SK-N-SH (cell line): ENCODE measurements around the gene NF2. TPM values are rescaled to one million over a fixed set of nuclear protein-coding genes. Genes with fewer than 3 reads are reported as not detected.

Experiments
- CTCF ChIA-PET: fragments of 300-600, 350-600 bp; formaldehyde crosslinking; extraction: SDS; loops from one replicate; lab custom pipeline; 2021; lab: Yijun Ruan, JAX
- POLR2A ChIA-PET: fragments of 350-600 bp; sonication (Branson Sonifier 250); formaldehyde crosslinking; extraction: SDS; loops from one replicate; lab custom pipeline; 2020; ENCODE audit warnings: antibody characterized with exemption, inconsistent platforms; lab: Yijun Ruan, JAX
- DNase-seq: peaks from one replicate; pipeline ENCODE4 v3.0.0; 2012
- H2AFZ ChIP-seq: fragments of 200-600 bp; sonication (generic); 2 replicates; pipeline ENCODE4 v1.8.1; 2016; ENCODE audit warnings: antibody characterized with exemption, mild to moderate bottlenecking, low read depth
- H3F3A ChIP-seq: fragments of 200-600 bp; sonication (generic); replicated peaks from 2 replicates; pipeline ENCODE3; 2016; ENCODE audit warnings: antibody characterized with exemption, mild to moderate bottlenecking; ENCODE audit not compliant: insufficient read depth
- H3K27ac ChIP-seq, 2 experiments: fragments of 200-500 bp in 1 of 2; fragments of 200-600 bp in 1 of 2; sonication (Bioruptor generic) in 1 of 2; sonication (generic), shearing (Covaris generic) in 1 of 2; 2 replicates each; pipeline versions ENCODE4 v1.5.1 to v1.6.1; 2014 to 2016; ENCODE audit warnings: low read depth in 2 of 2, inconsistent platforms in 1 of 2, low read length in 1 of 2, mild to moderate bottlenecking in 1 of 2, mixed read lengths in 1 of 2
- H3K27me3 ChIP-seq: fragments of 200-600 bp; sonication (generic), shearing (Covaris generic); 2 replicates; pipeline ENCODE4 v1.6.1; 2016; ENCODE audit warnings: mixed run types; ENCODE audit not compliant: insufficient read depth
- H3K36me3 ChIP-seq, 2 experiments: fragments of 200-500 bp in 1 of 2; fragments of 200-600 bp in 1 of 2; sonication (Bioruptor generic) in 1 of 2; sonication (generic) in 1 of 2; replicated peaks in 1 of 2; 2 replicates each; pipeline versions ENCODE3 to v1.5.1; 2014 to 2016; ENCODE audit warnings: low read length in 1 of 2, mild to moderate bottlenecking in 1 of 2; ENCODE audit not compliant: insufficient read depth in 2 of 2, control insufficient read depth in 1 of 2
- H3K4me1 ChIP-seq, 2 experiments: fragments of 200-500 bp in 1 of 2; fragments of 200-600 bp in 1 of 2; sonication (Bioruptor generic) in 1 of 2; sonication (generic), shearing (Covaris generic) in 1 of 2; 2 replicates each; pipeline versions ENCODE4 v1.5.1 to v1.6.1; 2014 to 2016; ENCODE audit warnings: low read depth in 1 of 2, low read length in 1 of 2, mixed run types in 1 of 2; ENCODE audit not compliant: insufficient read depth in 2 of 2, control insufficient read depth in 1 of 2
- H3K4me2 ChIP-seq: fragments of 200-600 bp; sonication (generic), shearing (Covaris generic); 2 replicates; pipeline ENCODE4 v1.6.1; 2017; ENCODE audit warnings: mixed run types
- H3K4me3 ChIP-seq, 2 experiments: fragments of 200-500 bp in 1 of 2; fragments of 200-600 bp in 1 of 2; sonication (Bioruptor generic) in 1 of 2; sonication (generic), shearing (Covaris generic) in 1 of 2; 2 replicates each; pipeline versions ENCODE4 v1.5.1 to v1.8.1; 2014 to 2016; ENCODE audit warnings: low read depth in 2 of 2, inconsistent platforms in 1 of 2, low read length in 1 of 2, mild to moderate bottlenecking in 1 of 2, mixed read lengths in 1 of 2, moderate library complexity in 1 of 2
- H3K79me2 ChIP-seq: fragments of 200-600 bp; sonication (generic); 2 replicates; pipeline ENCODE4 v1.8.1; 2017; ENCODE audit warnings: mild to moderate bottlenecking; ENCODE audit not compliant: insufficient read depth
- H3K9ac ChIP-seq: fragments of 200-600 bp; sonication (generic); 2 replicates; pipeline ENCODE4 v1.6.1; 2017; ENCODE audit warnings: mixed run types
- H3K9me2 ChIP-seq: fragments of 200-600 bp; sonication (generic); 2 replicates; pipeline ENCODE4 v1.6.1; 2017; ENCODE audit warnings: mixed run types
- H3K9me3 ChIP-seq: fragments of 200-600 bp; sonication (generic); 2 replicates; pipeline ENCODE4 v1.6.1; 2017; ENCODE audit warnings: mixed run types, mild to moderate bottlenecking, moderate library complexity
- H4K20me1 ChIP-seq: fragments of 200-600 bp; sonication (generic); 2 replicates; pipeline ENCODE4 v1.6.1; 2017; ENCODE audit warnings: mild to moderate bottlenecking, mixed run types; ENCODE audit not compliant: insufficient read depth
- FOSL2 ChIP-seq: IDR thresholded peaks from 2 replicates; pipeline ENCODE4 v1.4.0; 2012; ENCODE audit warnings: low read depth, mild to moderate bottlenecking, moderate library complexity, borderline replicate concordance
- FOXJ3 ChIP-seq: sonication (generic); formaldehyde crosslinking; IDR thresholded peaks from 2 replicates; pipeline ENCODE4 v1.5.1; 2020; ENCODE audit warnings: mild to moderate bottlenecking, missing genetic modification reagents
- GABPA ChIP-seq: IDR thresholded peaks from 2 replicates; pipeline ENCODE4 v1.4.0; 2012; ENCODE audit warnings: low read depth, mild to moderate bottlenecking
- JUND ChIP-seq: IDR thresholded peaks from 2 replicates; pipeline ENCODE4 v1.4.0; 2012
- MEF2A ChIP-seq: IDR thresholded peaks from 2 replicates; pipeline ENCODE4 v1.4.0; 2012; ENCODE audit warnings: low read depth, borderline replicate concordance
- MXI1 ChIP-seq: IDR thresholded peaks from 2 replicates; pipeline ENCODE4 v1.6.1; 2012; ENCODE audit warnings: mild to moderate bottlenecking, low read depth, low read length, improper control_type of control experiment
- RAD21 ChIP-seq: IDR thresholded peaks from 2 replicates; pipeline ENCODE4 v1.6.1; 2012; ENCODE audit warnings: mild to moderate bottlenecking, low read length
- RCOR1 ChIP-seq: fragments of 150-350 bp; IDR thresholded peaks from 2 replicates; pipeline ENCODE4 v1.6.1; 2017; ENCODE audit warnings: antibody characterized with exemption, low read length
- RXRA ChIP-seq: IDR thresholded peaks from 2 replicates; pipeline ENCODE4 v1.4.0; 2012; ENCODE audit warnings: low read depth, mild to moderate bottlenecking, borderline replicate concordance
- SIN3A ChIP-seq: IDR thresholded peaks from 2 replicates; pipeline ENCODE4 v1.6.1; 2012; ENCODE audit warnings: low read depth, mild to moderate bottlenecking, low read length, moderate library complexity, borderline replicate concordance
- WGBS: methylation state at CpG from one replicate; pipeline ENCODE4 v1.1.6; 2017; ENCODE audit warnings: low lambda C conversion rate; 5-methylcytosine and 5-hydroxymethylcytosine counted together
- polyA plus RNA-seq, 3 experiments: library from polyadenylated mRNA; depleted of rRNA; stranded (reverse); fragments of >200 nt; gene quantifications; 2 replicates each; pipeline ENCODE4 v1.2.3, GENCODE V29; 2012
- TF ChIP-seq, protein P1 (sequence below): IDR thresholded peaks from 2 replicates; pipeline ENCODE4 v1.4.0; 2012; ENCODE audit warnings: low read depth, borderline replicate concordance
- TF ChIP-seq, protein P2 (sequence below): IDR thresholded peaks from 2 replicates; pipeline ENCODE4; 2012
- TF ChIP-seq, protein P3 (sequence below): fragments of 150-350 bp; IDR thresholded peaks from 2 replicates; pipeline ENCODE4 v1.6.1; 2017; ENCODE audit warnings: antibody characterized with exemption, low read length, low read depth, borderline replicate concordance
- TF ChIP-seq, protein P4 (sequence below): IDR thresholded peaks from 2 replicates; pipeline ENCODE4 v1.4.0; 2012; ENCODE audit warnings: low read depth
- TF ChIP-seq, protein P5 (sequence below): IDR thresholded peaks from 2 replicates; pipeline ENCODE4 v1.6.1; 2012; ENCODE audit warnings: mild to moderate bottlenecking, low read depth, low read length, moderate library complexity
- TF ChIP-seq, protein P6 (sequence below): fragments of 150-350 bp; IDR thresholded peaks from 2 replicates; pipeline ENCODE4 v1.6.1; 2016; ENCODE audit warnings: mild to moderate bottlenecking, low read depth, low read length
- TF ChIP-seq, protein P7 (sequence below): IDR thresholded peaks from 2 replicates; pipeline ENCODE4 v1.4.0; 2012; ENCODE audit warnings: low read depth, borderline replicate concordance

NF2 gene
- polyA plus RNA-seq, 1 of the 3 experiments (the other 2 are of a cell fraction), result 44.1 TPM

DNA sequence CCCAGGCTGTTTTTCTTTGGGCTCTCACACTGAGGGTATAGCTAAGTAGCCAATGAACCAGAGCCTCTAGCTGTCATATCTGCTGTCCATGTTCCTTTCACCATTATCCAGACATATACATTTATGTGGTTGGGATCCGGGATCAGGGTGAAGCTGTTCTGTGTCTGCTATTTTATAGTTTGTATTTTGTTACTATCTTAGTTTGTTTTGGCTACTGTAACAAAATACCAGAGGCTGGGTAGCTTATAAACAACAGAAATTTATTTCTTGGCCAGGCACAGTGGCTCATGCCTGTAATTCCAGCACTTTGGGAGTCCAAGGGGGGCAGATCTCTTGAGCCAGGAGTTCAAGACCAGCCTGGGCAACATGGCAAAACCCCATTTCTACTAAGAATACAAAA lies 75.9 kb downstream of the NF2 start:
- ChIA-PET POLR2A (no interaction called here), CTCF (interaction anchor here (1.5 to 2.8 kb wide), 4 partner anchors 10 to 326 kb away, joined by 5 to 25 read pairs (median 7); no protein-coding TSS in a partner anchor)
- no peak overlapping the region for H3K4me3 ChIP-seq
- H3K9ac ChIP-seq, result no peak overlapping the region
- no peak overlapping the region for H3K4me2 ChIP-seq
- H3F3A ChIP-seq, result no peaks in the 10 kb centered on the region
- TF ChIP-seq SIN3A (no peak), MEF2A (no peak), MXI1 (no peak)
- WGBS, result 83% methylated on average over 1 of the region's 1 CpG
- no peaks in the 10 kb centered on the region for H4K20me1 ChIP-seq
- peaks cover 21 to 81% of the 10 kb centered on the region in 2 experiments for H3K36me3 ChIP-seq
- no peaks in the 10 kb centered on the region for H3K79me2 ChIP-seq
- H3K9me2 ChIP-seq, result no peaks in the 10 kb centered on the region
- no peaks in the 10 kb centered on the region for H3K4me1 ChIP-seq
- H3K27ac ChIP-seq, result no peak overlapping the region
- no peak overlapping the region for H2AFZ ChIP-seq
- DNase-seq, result no peak
- no peaks in the 10 kb centered on the region for H3K27me3 ChIP-seq
- H3K9me3 ChIP-seq, result no peaks in the 10 kb centered on the region

DNA sequence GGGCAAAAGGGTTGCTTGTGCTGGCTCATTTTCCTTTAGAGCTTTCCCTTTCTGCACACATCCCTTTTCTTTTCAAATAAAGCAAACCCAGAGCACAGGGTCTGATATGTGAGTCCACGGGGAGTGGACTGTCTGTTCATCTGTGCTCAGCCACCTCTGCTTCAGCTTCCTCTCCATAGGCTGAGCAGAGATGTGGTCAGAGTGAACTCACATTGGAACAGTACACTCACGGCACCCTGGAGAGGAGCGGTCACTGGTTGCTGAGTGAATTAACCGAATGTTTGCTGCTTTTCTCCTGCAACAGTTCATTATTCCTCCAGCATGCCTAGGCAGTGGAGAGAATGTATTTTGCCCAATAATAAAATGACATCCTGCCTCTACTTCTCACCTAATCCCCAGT lies 80.1 kb downstream of the NF2 start:
- Histone ChIP-seq H3F3A (no peaks in the 10 kb centered on the region), H3K27me3 (no peaks in the 10 kb centered on the region), H3K36me3 (peaks cover 14 to 51% of the 10 kb centered on the region in 2 experiments), H3K9ac (no peak overlapping the region), H3K4me1 (peaks cover 0 to 2% of the 10 kb centered on the region in 2 experiments; a peak in 1 of 4 replicates), H3K9me2 (no peaks in the 10 kb centered on the region), H3K79me2 (no peaks in the 10 kb centered on the region), H3K4me3 (no peak overlapping the region), H4K20me1 (no peaks in the 10 kb centered on the region), H2AFZ (no peak overlapping the region), H3K4me2 (no peak overlapping the region), H3K27ac (no peak overlapping the region), H3K9me3 (no peaks in the 10 kb centered on the region)
- CTCF ChIA-PET, result interaction anchor here (2.5 to 2.7 kb wide), 2 partner anchors 57 to 322 kb away, joined by 9 to 10 read pairs; no protein-coding TSS in a partner anchor
- WGBS, result 90% methylated on average over 4 of the region's 4 CpGs
- no peak for DNase-seq
- POLR2A ChIA-PET, result interaction anchor here (0.6 kb wide), 1 partner anchor 14 kb away, joined by 3 read pairs; no protein-coding TSS in a partner anchor
- TF ChIP-seq, protein P1, sequence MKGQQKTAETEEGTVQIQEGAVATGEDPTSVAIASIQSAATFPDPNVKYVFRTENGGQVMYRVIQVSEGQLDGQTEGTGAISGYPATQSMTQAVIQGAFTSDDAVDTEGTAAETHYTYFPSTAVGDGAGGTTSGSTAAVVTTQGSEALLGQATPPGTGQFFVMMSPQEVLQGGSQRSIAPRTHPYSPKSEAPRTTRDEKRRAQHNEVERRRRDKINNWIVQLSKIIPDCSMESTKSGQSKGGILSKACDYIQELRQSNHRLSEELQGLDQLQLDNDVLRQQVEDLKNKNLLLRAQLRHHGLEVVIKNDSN, result no peak
- no peak for TF ChIP-seq JUND
- TF ChIP-seq, protein P2, sequence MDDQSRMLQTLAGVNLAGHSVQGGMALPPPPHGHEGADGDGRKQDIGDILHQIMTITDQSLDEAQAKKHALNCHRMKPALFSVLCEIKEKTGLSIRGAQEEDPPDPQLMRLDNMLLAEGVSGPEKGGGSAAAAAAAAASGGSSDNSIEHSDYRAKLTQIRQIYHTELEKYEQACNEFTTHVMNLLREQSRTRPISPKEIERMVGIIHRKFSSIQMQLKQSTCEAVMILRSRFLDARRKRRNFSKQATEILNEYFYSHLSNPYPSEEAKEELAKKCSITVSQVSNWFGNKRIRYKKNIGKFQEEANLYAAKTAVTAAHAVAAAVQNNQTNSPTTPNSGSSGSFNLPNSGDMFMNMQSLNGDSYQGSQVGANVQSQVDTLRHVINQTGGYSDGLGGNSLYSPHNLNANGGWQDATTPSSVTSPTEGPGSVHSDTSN, result no peak
- TF ChIP-seq, protein P3, sequence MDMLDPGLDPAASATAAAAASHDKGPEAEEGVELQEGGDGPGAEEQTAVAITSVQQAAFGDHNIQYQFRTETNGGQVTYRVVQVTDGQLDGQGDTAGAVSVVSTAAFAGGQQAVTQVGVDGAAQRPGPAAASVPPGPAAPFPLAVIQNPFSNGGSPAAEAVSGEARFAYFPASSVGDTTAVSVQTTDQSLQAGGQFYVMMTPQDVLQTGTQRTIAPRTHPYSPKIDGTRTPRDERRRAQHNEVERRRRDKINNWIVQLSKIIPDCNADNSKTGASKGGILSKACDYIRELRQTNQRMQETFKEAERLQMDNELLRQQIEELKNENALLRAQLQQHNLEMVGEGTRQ, result no peak
- TF ChIP-seq FOSL2, result no peak
- TF ChIP-seq GABPA, result no peak
- TF ChIP-seq RXRA, result no peak
- TF ChIP-seq RCOR1, result no peak
- TF ChIP-seq, protein P4, sequence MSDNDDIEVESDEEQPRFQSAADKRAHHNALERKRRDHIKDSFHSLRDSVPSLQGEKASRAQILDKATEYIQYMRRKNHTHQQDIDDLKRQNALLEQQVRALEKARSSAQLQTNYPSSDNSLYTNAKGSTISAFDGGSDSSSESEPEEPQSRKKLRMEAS, result no peak
- TF ChIP-seq, protein P5, sequence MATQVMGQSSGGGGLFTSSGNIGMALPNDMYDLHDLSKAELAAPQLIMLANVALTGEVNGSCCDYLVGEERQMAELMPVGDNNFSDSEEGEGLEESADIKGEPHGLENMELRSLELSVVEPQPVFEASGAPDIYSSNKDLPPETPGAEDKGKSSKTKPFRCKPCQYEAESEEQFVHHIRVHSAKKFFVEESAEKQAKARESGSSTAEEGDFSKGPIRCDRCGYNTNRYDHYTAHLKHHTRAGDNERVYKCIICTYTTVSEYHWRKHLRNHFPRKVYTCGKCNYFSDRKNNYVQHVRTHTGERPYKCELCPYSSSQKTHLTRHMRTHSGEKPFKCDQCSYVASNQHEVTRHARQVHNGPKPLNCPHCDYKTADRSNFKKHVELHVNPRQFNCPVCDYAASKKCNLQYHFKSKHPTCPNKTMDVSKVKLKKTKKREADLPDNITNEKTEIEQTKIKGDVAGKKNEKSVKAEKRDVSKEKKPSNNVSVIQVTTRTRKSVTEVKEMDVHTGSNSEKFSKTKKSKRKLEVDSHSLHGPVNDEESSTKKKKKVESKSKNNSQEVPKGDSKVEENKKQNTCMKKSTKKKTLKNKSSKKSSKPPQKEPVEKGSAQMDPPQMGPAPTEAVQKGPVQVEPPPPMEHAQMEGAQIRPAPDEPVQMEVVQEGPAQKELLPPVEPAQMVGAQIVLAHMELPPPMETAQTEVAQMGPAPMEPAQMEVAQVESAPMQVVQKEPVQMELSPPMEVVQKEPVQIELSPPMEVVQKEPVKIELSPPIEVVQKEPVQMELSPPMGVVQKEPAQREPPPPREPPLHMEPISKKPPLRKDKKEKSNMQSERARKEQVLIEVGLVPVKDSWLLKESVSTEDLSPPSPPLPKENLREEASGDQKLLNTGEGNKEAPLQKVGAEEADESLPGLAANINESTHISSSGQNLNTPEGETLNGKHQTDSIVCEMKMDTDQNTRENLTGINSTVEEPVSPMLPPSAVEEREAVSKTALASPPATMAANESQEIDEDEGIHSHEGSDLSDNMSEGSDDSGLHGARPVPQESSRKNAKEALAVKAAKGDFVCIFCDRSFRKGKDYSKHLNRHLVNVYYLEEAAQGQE, result no peak
- TF ChIP-seq RAD21, result no peak
- TF ChIP-seq FOXJ3 (CRISPR knock-in tag), result no peak
- TF ChIP-seq, protein P6, sequence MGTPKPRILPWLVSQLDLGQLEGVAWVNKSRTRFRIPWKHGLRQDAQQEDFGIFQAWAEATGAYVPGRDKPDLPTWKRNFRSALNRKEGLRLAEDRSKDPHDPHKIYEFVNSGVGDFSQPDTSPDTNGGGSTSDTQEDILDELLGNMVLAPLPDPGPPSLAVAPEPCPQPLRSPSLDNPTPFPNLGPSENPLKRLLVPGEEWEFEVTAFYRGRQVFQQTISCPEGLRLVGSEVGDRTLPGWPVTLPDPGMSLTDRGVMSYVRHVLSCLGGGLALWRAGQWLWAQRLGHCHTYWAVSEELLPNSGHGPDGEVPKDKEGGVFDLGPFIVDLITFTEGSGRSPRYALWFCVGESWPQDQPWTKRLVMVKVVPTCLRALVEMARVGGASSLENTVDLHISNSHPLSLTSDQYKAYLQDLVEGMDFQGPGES, result no peak
- TF ChIP-seq, protein P7, sequence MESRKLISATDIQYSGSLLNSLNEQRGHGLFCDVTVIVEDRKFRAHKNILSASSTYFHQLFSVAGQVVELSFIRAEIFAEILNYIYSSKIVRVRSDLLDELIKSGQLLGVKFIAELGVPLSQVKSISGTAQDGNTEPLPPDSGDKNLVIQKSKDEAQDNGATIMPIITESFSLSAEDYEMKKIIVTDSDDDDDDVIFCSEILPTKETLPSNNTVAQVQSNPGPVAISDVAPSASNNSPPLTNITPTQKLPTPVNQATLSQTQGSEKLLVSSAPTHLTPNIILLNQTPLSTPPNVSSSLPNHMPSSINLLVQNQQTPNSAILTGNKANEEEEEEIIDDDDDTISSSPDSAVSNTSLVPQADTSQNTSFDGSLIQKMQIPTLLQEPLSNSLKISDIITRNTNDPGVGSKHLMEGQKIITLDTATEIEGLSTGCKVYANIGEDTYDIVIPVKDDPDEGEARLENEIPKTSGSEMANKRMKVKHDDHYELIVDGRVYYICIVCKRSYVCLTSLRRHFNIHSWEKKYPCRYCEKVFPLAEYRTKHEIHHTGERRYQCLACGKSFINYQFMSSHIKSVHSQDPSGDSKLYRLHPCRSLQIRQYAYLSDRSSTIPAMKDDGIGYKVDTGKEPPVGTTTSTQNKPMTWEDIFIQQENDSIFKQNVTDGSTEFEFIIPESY, result no peak
- no peak for TF ChIP-seq MXI1
